B cell (primary cell): ENCODE measurements around the gene HES2.

Source experiments
- EZH2 ChIP-seq: IDR thresholded peaks from 2 replicates; pipeline ENCODE4 v1.6.1; 2012; ENCODE audit warnings: borderline replicate concordance, low read depth, mild to moderate bottlenecking, moderate library complexity, low read length; ENCODE audit not compliant: insufficient read depth, poor library complexity, severe bottlenecking
- TF ChIP-seq, protein P1 (sequence below): fragments of 200-600 bp; IDR thresholded peaks from one replicate; pipeline ENCODE4 v1.8.0; 2022; ENCODE audit warnings: antibody characterized with exemption, mild to moderate bottlenecking

DNA sequence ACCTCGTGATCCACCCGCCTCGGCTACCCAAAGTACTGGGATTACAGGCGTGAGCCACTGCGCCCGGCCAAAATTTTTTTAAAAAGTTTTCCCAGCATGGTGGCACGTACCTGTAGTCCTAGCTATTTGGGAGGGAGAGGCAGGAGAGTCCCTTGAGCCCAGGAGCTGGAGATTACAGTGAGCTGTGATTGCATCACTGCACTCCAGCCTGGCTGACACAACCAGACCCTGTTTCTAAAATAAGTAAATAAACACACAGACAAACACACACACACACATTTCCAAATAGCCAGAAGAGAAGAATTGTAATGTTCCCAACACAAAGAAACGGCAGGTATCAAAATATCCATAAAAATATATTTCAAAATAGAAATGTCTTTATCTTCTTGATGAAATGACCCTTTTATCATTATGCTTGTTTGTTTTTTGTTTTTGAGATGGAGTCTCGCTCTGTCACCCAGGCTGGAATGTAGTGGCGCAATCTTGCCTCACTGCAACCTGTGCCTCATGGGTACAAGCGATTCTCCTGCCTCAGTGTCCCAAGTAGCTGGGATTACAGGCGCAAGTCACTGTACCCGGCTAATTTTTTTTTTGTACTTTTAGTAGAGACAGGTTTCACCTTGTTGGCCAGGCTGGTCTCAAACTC is 9.3 kb downstream of the HES2 start:
- TF ChIP-seq, protein P1, sequence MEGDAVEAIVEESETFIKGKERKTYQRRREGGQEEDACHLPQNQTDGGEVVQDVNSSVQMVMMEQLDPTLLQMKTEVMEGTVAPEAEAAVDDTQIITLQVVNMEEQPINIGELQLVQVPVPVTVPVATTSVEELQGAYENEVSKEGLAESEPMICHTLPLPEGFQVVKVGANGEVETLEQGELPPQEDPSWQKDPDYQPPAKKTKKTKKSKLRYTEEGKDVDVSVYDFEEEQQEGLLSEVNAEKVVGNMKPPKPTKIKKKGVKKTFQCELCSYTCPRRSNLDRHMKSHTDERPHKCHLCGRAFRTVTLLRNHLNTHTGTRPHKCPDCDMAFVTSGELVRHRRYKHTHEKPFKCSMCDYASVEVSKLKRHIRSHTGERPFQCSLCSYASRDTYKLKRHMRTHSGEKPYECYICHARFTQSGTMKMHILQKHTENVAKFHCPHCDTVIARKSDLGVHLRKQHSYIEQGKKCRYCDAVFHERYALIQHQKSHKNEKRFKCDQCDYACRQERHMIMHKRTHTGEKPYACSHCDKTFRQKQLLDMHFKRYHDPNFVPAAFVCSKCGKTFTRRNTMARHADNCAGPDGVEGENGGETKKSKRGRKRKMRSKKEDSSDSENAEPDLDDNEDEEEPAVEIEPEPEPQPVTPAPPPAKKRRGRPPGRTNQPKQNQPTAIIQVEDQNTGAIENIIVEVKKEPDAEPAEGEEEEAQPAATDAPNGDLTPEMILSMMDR: no peak
- no peak for TF ChIP-seq EZH2
